Neural cell (in vitro differentiated cells): ENCODE results near the gene KXD1. TPM values are rescaled to one million over a fixed set of nuclear protein-coding genes. Genes with fewer than 3 reads are reported as not detected.

Experiments used
- H2AFZ ChIP-seq: fragments of 200-600, 300-800 bp; sonication (generic), shearing (Covaris generic); 2 replicates; pipeline ENCODE4 v1.6.0; 2014; ENCODE audit warnings: low read depth, mild to moderate bottlenecking, antibody characterized with exemption, low read length, moderate library complexity
- H3F3A ChIP-seq: fragments of 200-600 bp; shearing (Covaris generic); 2 replicates; pipeline ENCODE4 v1.6.1; 2016; ENCODE audit warnings: mild to moderate bottlenecking, moderate library complexity, mixed read lengths, antibody characterized with exemption, low read length; ENCODE audit not compliant: insufficient read depth, poor library complexity, severe bottlenecking
- H3K27ac ChIP-seq: fragments of 200-600, 300-800 bp; sonication (generic), shearing (Covaris generic); 2 replicates; pipeline ENCODE4 v1.5.1; 2014; ENCODE audit warnings: mild to moderate bottlenecking, low read length, moderate library complexity
- H3K27me3 ChIP-seq: fragments of 300-800, 200-600 bp; sonication (generic), shearing (Covaris generic); 2 replicates; pipeline ENCODE4 v1.6.0; 2014; ENCODE audit warnings: mild to moderate bottlenecking, low read depth, low read length, moderate library complexity; ENCODE audit not compliant: insufficient read depth
- H3K36me3 ChIP-seq: fragments of 300-800, 200-600 bp; sonication (generic), shearing (Covaris generic); 2 replicates; pipeline ENCODE4 v1.5.1; 2014; ENCODE audit warnings: mild to moderate bottlenecking, antibody characterized with exemption, low read length, moderate library complexity; ENCODE audit not compliant: insufficient read depth
- H3K4me2 ChIP-seq: fragments of 300-800, 200-600 bp; sonication (generic), shearing (Covaris generic); 2 replicates; pipeline ENCODE4 v1.6.0; 2014; ENCODE audit warnings: mild to moderate bottlenecking, low read length
- H3K4me3 ChIP-seq: fragments of 300-800, 200-600 bp; sonication (generic), shearing (Covaris generic); 2 replicates; pipeline ENCODE4 v1.5.1; 2014; ENCODE audit warnings: mild to moderate bottlenecking, low read length, moderate library complexity
- H3K79me2 ChIP-seq: fragments of 200-600 bp; shearing (Covaris generic); replicated peaks from 2 replicates; pipeline ENCODE4 v1.6.0; 2014; ENCODE audit warnings: mild to moderate bottlenecking, low read length, moderate library complexity; ENCODE audit not compliant: insufficient read depth
- H3K9ac ChIP-seq: fragments of 300-800, 200-600 bp; sonication (generic), shearing (Covaris generic); 2 replicates; pipeline ENCODE4 v1.6.1; 2016; ENCODE audit warnings: mild to moderate bottlenecking, low read length, mixed read lengths
- H3K9me2 ChIP-seq: fragments of 200-600 bp; shearing (Covaris generic); 2 replicates; pipeline ENCODE4 v1.6.1; 2016; ENCODE audit warnings: mild to moderate bottlenecking, low read length, mixed read lengths; ENCODE audit not compliant: insufficient read depth
- H3K9me3 ChIP-seq: fragments of 200-600, 300-800 bp; sonication (generic), shearing (Covaris generic); 2 replicates; pipeline ENCODE4 v1.6.1; 2016; ENCODE audit warnings: mild to moderate bottlenecking, mixed run types, low read length, moderate library complexity, mixed read lengths
- H4K20me1 ChIP-seq: fragments of 200-600 bp; shearing (Covaris generic); 2 replicates; pipeline ENCODE4 v1.6.1; 2016; ENCODE audit warnings: mild to moderate bottlenecking, mixed run types; ENCODE audit not compliant: insufficient read depth
- EP300 ChIP-seq: fragments of 450-650 bp; conservative IDR thresholded peaks from 2 replicates; pipeline ENCODE4 v1.6.1; 2014; ENCODE audit warnings: antibody characterized with exemption, mild to moderate bottlenecking, moderate library complexity; ENCODE audit not compliant: poor library complexity, severe bottlenecking
- EZH2 ChIP-seq: fragments of 200-600, 300-800 bp; shearing (Covaris generic), sonication (generic); IDR thresholded peaks from 2 replicates; pipeline ENCODE4 v1.6.1; 2014; ENCODE audit warnings: antibody characterized with exemption, low read length, borderline replicate concordance, mild to moderate bottlenecking; ENCODE audit not compliant: insufficient read depth, poor library complexity, severe bottlenecking
- MXI1 ChIP-seq: fragments of 450-650 bp; conservative IDR thresholded peaks from 2 replicates; pipeline ENCODE4 v1.6.1; 2014; ENCODE audit warnings: antibody characterized with exemption, mild to moderate bottlenecking; ENCODE audit not compliant: poor library complexity, severe bottlenecking
- POLR2AphosphoS5 ChIP-seq: IDR thresholded peaks from 2 replicates; pipeline ENCODE4 v1.6.1; 2012
- RAD21 ChIP-seq: fragments of 450-650 bp; conservative IDR thresholded peaks from 2 replicates; pipeline ENCODE4 v1.6.1; 2014; ENCODE audit warnings: antibody characterized with exemption, mild to moderate bottlenecking, moderate library complexity
- SMC3 ChIP-seq: fragments of 450-650 bp; conservative IDR thresholded peaks from 2 replicates; pipeline ENCODE4 v1.6.1; 2014; ENCODE audit warnings: antibody characterized with exemption, mild to moderate bottlenecking, moderate library complexity; ENCODE audit not compliant: poor library complexity
- TAF1 ChIP-seq: IDR thresholded peaks from 2 replicates; pipeline ENCODE4 v1.6.1; 2012; ENCODE audit warnings: low read depth
- polyA minus RNA-seq: library from RNA; depleted of rRNA, polyadenylated mRNA; stranded (reverse); fragments of >200 nt; gene quantifications from 2 replicates; pipeline ENCODE4 v1.2.3, GENCODE V29; 2014
- polyA plus RNA-seq: library from polyadenylated mRNA; depleted of rRNA; stranded (reverse); fragments of >200 nt; gene quantifications from 2 replicates; pipeline ENCODE4 v1.2.3, GENCODE V29; 2014
- TF ChIP-seq, protein P1 (sequence below): IDR thresholded peaks from 2 replicates; pipeline ENCODE4 v1.6.1; 2012; ENCODE audit warnings: borderline replicate concordance
- TF ChIP-seq, protein P2 (sequence below): fragments of 450-650 bp; IDR thresholded peaks from 2 replicates; pipeline ENCODE4 v1.5.1; 2014; ENCODE audit warnings: antibody characterized with exemption, mild to moderate bottlenecking, moderate library complexity; ENCODE audit not compliant: poor library complexity, severe bottlenecking

KXD1 gene, protein sequence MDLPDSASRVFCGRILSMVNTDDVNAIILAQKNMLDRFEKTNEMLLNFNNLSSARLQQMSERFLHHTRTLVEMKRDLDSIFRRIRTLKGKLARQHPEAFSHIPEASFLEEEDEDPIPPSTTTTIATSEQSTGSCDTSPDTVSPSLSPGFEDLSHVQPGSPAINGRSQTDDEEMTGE
- polyA plus RNA-seq (55.8 and 78.1 TPM in 2 replicates), polyA minus RNA-seq (28.5 and 31.5 TPM in 2 replicates)

DNA sequence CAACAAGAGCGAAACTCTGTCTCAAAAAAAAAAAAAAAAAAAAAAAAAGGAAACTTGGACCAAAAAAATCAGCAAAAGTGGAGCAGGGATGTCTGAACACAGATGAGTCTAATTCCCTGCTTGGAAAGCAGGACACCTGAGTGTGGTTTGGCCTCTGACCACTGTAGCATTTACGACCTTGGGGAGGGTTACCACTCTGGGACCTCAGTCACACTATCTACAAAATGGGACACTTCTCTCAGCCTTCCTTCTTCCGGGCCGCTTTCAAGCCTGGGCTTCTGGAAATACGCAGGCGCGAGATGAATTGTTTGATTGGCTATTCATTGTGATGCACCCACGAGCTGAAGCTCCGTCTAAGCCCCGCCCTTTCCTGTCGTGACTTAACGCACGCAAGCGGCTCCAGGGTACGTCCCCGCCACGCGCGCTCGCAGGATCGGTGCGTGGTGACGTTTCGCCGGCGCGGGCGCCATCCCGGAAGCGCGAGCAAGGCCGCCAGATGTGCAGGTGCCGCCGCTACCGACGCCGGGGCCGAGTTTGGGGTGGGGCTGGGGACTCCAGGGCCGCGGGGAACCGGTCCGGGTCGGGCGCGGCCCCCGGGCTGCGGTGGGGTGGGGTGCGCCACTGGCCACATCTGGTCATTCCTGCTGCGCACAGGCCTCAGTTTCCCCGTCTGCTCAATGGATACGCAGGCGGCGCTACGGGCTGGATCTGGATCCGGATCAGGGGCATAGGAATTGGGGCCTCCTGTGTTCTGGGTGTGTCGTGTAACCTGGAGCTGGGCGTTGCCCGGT, at the start of gene KXD1:
Gene KXD1, plus strand, starts transcription at position 460 of the 791 bp plus-strand sequence. CDS start 4,187 bp downstream, outside the sequence.
- Histone ChIP-seq H3F3A (no peaks in the 10 kb centered on the region), H3K4me2 (peak within 1 kb of the TSS; percentile 96), H3K9me2 (no peaks in the 10 kb centered on the region), H2AFZ (peak within 1 kb of the TSS; percentile 69), H3K36me3 (no peaks in the 10 kb centered on the region), H3K27me3 (no peaks in the 10 kb centered on the region), H3K79me2 (peaks cover 9% of the 10 kb centered on the region), H4K20me1 (no peaks in the 10 kb centered on the region), H3K9me3 (no peaks in the 10 kb centered on the region), H3K9ac (peak within 1 kb of the TSS; percentile 77), H3K4me3 (peak within 1 kb of the TSS; percentile 86), H3K27ac (peak within 1 kb of the TSS; percentile 58)
- TF ChIP-seq SMC3 (no peak), EZH2 (no peak), MXI1 (peak; percentile 90), RAD21 (no peak), POLR2AphosphoS5 (peak; percentile 89), TAF1 (no peak), EP300 (peak; percentile 78)
- TF ChIP-seq, protein P1, sequence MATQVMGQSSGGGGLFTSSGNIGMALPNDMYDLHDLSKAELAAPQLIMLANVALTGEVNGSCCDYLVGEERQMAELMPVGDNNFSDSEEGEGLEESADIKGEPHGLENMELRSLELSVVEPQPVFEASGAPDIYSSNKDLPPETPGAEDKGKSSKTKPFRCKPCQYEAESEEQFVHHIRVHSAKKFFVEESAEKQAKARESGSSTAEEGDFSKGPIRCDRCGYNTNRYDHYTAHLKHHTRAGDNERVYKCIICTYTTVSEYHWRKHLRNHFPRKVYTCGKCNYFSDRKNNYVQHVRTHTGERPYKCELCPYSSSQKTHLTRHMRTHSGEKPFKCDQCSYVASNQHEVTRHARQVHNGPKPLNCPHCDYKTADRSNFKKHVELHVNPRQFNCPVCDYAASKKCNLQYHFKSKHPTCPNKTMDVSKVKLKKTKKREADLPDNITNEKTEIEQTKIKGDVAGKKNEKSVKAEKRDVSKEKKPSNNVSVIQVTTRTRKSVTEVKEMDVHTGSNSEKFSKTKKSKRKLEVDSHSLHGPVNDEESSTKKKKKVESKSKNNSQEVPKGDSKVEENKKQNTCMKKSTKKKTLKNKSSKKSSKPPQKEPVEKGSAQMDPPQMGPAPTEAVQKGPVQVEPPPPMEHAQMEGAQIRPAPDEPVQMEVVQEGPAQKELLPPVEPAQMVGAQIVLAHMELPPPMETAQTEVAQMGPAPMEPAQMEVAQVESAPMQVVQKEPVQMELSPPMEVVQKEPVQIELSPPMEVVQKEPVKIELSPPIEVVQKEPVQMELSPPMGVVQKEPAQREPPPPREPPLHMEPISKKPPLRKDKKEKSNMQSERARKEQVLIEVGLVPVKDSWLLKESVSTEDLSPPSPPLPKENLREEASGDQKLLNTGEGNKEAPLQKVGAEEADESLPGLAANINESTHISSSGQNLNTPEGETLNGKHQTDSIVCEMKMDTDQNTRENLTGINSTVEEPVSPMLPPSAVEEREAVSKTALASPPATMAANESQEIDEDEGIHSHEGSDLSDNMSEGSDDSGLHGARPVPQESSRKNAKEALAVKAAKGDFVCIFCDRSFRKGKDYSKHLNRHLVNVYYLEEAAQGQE = peak; percentile 54
- TF ChIP-seq, protein P2, sequence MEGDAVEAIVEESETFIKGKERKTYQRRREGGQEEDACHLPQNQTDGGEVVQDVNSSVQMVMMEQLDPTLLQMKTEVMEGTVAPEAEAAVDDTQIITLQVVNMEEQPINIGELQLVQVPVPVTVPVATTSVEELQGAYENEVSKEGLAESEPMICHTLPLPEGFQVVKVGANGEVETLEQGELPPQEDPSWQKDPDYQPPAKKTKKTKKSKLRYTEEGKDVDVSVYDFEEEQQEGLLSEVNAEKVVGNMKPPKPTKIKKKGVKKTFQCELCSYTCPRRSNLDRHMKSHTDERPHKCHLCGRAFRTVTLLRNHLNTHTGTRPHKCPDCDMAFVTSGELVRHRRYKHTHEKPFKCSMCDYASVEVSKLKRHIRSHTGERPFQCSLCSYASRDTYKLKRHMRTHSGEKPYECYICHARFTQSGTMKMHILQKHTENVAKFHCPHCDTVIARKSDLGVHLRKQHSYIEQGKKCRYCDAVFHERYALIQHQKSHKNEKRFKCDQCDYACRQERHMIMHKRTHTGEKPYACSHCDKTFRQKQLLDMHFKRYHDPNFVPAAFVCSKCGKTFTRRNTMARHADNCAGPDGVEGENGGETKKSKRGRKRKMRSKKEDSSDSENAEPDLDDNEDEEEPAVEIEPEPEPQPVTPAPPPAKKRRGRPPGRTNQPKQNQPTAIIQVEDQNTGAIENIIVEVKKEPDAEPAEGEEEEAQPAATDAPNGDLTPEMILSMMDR = no peak

DNA sequence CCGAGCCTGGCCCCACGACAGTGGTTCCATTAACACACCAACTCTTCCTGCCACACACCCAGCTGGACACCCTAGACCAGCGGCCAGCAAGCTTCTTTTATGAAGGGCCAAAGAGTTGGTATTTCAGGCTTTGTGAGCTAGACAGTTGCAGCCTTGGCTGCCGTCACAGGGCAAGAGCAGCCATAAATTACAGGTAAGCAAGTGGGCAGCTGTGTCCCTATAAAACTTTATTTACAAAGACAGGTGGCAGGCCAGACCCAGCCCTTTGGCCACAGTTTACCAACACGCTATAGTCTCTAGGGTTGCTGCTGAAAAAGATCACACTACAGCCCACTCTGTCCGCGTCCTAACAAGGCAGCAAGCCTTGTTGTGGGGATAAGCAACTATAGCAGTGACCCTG, 49.1 kb upstream of the KXD1 start:
- Histone ChIP-seq H3K79me2 (no peaks in the 10 kb centered on the region), H3K27me3 (no peaks in the 10 kb centered on the region), H3K9ac (no peak overlapping the region), H4K20me1 (no peaks in the 10 kb centered on the region), H3K36me3 (no peaks in the 10 kb centered on the region), H3K9me3 (no peaks in the 10 kb centered on the region), H3K4me3 (no peak overlapping the region), H3K27ac (no peak overlapping the region), H3K9me2 (no peaks in the 10 kb centered on the region), H3F3A (no peaks in the 10 kb centered on the region), H2AFZ (no peak overlapping the region), H3K4me2 (no peak overlapping the region)
- TF ChIP-seq, protein P2 = no peak
- no peak for TF ChIP-seq EP300
- no peak for TF ChIP-seq SMC3
- TF ChIP-seq TAF1 = no peak
- no peak for TF ChIP-seq EZH2
- no peak for TF ChIP-seq POLR2AphosphoS5
- TF ChIP-seq MXI1 = no peak
- TF ChIP-seq, protein P1 = no peak
- TF ChIP-seq RAD21 = no peak
